ENCODE measurements around the gene USP36. TPM values are rescaled to one million over a fixed set of nuclear protein-coding genes. Genes with fewer than 3 reads are reported as not detected.

USP36 gene
- polyA plus RNA-seq, 4 donors: 33.6 to 51.6 (median 45.5) TPM

GRCh38 chr17:78819402-78819801 is 21.2 kb downstream of the USP36 start:
- DNase-seq (ENCODE audit: low read depth in 4 of 4, low spot score in 3 of 4): no peak

GRCh38 chr17:78818932-78819331 is 21.7 kb downstream of the USP36 start:
- DNase-seq (ENCODE audit: low read depth in 4 of 4, low spot score in 3 of 4): no peak

GRCh38 chr17:78818152-78818846 is 22.3 kb downstream of the USP36 start:
- DNase-seq (ENCODE audit: low read depth in 4 of 4, low spot score in 3 of 4): no peak

GRCh38 chr17:78817123-78817522 is 23.5 kb downstream of the USP36 start:
- DNase-seq (ENCODE audit: low read depth in 4 of 4, low spot score in 3 of 4): no peak

GRCh38 chr17:78815696-78816095 is 24.9 kb downstream of the USP36 start:
- DNase-seq (ENCODE audit: low read depth in 4 of 4, low spot score in 3 of 4): no peak

DNA sequence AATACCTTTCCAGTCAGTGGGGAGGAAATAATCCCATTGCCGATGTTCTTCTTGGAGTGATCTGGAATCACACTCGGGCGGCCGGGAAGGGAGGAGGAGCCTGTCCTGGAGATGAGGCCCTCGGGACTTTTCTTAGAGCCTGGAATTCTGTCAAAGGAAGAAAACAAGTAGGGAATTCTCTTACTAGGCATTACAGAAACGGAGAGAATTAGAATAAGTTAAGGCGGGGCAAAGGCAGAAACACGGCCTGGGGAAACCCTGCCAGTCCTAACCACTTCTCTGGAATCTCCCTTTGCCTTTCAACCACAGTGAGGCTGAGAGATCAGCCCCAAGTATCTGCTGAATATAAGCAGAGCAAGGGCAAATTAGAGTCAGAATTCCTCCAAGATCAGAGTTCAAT is 27.8 kb downstream of the USP36 start:
- no peak for DNase-seq (ENCODE audit: low read depth in 4 of 4, low spot score in 3 of 4)

DNA sequence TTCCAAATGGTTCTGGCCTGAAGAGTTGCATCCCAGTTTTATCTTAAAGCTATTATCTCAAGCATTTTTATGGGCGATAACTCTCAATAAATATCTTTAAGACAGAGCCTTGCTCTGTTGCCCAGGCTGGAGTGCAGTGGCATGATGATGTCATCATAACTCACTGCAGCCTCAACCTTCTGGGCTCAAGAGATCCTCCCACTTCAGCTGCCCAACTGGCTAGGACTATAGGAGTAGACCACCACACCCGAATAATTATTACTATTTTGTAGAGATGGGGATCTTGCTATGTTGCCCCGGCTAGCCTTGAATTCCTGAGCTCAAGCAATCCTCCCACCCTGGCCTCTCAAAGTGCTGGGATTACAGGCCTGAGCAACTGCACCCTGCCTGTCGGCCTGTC is 32.5 kb downstream of the USP36 start:
- no peak for DNase-seq (ENCODE audit: low read depth in 4 of 4, low spot score in 3 of 4)

DNA sequence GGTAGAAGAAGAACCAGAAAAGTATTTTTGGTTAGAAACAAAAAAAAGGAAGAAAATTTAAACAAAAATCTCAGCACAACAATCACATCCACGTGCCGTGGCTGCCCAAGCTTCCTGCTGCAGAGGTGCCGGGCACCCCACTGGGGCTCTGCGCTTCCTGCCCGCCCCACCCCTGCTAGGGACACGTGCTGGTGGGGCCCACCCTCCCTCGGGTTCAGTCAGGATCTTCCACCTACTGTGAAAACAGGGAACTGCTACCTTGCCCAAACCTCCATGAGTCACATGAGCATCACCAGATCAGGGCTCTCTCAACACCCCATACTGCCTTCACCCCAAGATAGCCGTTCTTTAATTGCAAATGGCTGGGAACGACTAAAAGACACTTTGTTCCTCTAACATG is 34.2 kb downstream of the USP36 start:
- DNase-seq (ENCODE audit: low read depth in 4 of 4, low spot score in 3 of 4): no peak

- no peak for DNase-seq (ENCODE audit: low read depth in 4 of 4, low spot score in 3 of 4)
These were observed 35.3 kb downstream of the USP36 start for GRCh38 chr17:78805301-78805700.

- DNase-seq (ENCODE audit: low read depth in 4 of 4, low spot score in 3 of 4): no peak
These were observed 35.8 kb downstream of the USP36 start for GRCh38 chr17:78804777-78805176.

GRCh38 chr17:78803186-78803845 is 37.3 kb downstream of the USP36 start:
- no peak for DNase-seq (ENCODE audit: low read depth in 4 of 4, low spot score in 3 of 4)

DNA sequence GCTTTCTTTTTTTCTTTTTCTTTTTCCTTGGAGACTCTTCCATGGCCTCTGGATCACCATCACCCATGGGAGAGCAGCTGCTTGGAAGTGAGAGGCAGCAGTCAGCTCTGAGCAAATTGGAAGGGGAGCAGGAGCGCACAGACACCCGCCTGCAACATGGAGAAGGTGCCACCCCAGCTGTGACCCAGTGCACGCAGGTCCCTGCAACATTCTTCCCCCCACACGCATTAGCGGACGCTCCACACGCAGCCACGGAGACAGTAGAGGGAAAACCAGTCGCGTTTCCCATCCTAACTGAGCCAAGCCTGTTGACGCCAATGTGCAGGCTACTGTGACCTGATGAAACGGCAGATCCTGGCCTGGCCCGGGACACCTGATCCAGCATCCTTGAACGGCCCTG is 38.2 kb downstream of the USP36 start:
- DNase-seq (ENCODE audit: low read depth in 4 of 4, low spot score in 3 of 4): no peak

DNA sequence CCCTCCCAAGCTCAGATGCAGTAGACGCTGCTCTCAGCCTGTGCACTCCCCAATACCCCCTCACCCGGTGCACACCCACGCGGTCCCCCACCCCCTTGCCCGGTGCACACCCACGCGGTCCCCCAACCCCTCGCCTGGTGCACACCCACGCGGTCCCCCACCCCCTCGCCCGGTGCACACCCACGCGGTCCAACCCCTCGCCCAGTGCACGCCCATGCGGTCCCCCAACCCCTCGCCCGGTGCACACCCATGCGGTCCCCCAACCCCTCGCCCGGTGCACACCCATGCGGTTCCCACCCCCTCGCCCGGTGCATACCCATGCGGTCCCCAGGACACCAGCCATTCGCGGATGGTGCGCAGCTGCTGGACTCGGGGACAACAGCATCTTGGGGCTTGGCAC is 38.6 kb downstream of the USP36 start:
- DNase-seq (ENCODE audit: low read depth in 4 of 4, low spot score in 3 of 4): no peak

DNA sequence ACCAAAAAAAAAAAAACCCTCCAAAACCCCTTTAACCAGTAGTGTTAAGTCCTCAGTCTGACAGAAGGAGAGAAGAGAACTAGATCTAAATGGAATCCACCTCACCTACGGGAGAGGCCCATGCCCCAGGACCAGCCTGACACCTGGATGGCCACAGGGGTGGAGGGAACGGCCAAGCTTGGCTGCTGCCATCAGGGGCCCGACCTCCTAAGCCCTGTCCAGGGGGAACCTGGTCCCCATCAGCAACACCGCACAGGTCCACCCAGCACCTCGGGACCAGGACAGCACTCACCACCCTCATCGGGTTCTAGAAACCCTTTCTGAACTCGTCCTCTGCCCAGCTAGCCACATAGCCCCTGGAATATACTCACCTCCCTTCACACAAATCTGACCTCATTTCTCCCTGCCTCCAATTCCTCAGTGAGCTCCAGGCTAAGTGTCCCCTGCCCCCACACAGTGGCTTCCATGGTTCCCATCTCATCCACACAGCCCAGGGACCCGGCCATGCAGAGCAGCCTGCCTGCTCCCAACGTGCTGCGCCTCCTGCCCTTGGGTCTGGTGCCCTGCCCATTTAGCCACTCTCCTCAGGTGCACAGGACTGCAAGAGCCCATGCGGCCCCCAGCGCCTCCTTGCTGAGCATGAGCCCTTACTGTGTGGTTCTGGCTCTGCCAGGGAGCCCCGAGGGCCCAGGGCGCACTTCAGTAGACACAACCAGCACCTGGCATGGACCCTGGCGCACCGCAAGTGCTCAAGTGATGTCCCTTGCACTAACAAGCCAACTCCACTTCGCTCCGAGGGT is 40.3 kb downstream of the USP36 start:
- DNase-seq (ENCODE audit: low read depth in 4 of 4, low spot score in 3 of 4): no peak

DNA sequence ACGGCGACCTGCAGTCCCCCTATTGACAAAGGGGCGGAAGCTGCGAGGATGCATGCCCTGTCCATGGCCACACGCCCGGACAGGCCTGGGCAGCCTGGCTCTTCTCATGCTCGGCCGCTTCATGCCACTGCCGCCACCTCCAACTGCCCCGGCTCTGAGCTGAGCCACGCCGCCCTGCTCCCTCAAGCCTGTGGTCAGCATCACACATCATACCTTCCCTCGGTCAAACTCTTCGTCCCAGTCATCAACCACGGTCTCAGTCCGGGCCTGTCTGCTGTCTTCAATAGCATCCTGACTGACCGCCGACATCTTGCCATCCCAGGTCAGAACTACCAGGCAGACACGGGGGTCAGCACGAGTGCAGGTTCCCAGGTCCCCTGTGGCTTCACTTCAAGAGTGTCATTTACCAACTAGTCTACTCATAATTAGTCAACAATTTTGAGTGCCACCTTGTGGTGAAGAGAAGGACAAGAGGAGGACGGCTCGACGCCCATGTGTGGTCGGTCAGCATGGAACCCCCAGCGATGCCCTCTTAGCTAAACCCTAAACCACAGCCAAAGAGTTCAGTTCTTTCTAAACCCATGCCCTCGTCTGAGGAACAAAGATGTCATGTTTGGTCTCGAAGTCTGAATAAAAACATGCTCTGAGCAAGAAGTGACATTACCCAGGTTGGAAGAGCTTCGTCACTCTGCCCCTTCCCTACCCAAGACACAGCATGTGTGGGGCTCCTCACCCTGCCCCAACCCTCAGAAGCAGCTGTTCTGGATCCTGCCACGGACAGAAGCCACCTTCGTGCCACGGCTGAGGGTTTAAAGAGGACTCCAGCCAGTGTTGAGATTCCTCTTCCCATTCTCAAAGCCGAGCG is 41.7 kb downstream of the USP36 start:
- DNase-seq (ENCODE audit: low read depth in 4 of 4, low spot score in 3 of 4): no peak

DNA sequence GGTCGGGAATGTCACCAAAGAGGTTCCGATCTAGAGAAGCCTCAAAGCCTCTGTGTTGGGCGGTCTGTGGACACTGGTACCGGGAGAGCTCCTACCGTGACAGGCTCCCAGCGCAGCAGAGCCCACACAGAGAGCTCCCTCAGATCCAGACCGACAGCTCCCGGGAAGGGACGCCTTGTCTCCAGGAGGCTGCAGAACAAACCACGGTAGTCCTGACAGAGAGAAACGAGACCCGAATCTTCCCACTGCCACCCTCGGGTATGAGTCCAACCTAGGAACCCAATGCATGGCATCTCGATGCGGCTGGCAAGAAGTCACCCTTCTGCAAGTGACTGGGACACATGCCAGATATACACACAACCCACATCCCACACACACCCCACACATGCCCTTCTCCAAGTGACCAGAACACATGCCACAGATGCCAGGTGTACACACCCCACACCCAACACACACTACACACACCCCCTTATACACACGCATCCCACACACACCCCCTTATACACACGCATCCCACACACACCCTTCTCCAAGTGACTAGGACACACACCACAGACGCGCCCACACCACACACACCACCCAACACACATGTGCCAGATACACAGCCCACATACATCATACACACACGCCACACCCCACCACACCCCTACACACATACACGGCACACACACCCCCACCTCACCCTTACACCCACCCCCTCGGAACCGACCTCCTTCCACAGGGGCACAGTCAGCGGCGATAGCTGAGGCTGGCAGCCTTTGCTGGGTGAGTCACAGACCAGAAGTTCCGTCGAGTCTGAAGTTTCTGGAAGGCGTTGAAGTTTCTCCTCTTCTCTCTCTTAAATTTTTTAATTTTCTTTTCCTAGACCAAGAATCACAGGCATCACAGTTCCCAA is 42.7 kb downstream of the USP36 start:
- no peak for DNase-seq (ENCODE audit: low read depth in 4 of 4, low spot score in 3 of 4)

- DNase-seq (ENCODE audit: low read depth in 4 of 4, low spot score in 3 of 4): no peak
These were observed 43.4 kb downstream of the USP36 start for GRCh38 chr17:78797213-78797612.

DNA sequence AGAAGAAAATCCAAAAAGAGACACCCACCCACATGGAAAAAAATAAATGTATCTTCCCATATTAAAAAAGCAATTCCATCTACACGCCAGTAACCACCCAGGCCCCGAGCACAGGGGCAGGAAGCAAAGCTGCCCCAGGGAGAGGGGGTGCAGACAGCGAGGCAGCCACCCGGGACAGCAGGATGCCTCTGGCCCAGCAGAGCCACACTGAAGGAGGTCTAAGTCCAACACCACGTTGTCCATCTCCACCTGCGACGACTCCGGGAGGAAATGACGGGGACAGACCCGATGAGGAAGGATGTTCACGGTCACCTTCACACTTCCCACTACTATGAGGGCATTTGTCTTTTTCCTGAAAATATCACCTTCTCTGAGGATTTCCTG is 44.1 kb downstream of the USP36 start:
- no peak for DNase-seq (ENCODE audit: low read depth in 4 of 4, low spot score in 3 of 4)

DNA sequence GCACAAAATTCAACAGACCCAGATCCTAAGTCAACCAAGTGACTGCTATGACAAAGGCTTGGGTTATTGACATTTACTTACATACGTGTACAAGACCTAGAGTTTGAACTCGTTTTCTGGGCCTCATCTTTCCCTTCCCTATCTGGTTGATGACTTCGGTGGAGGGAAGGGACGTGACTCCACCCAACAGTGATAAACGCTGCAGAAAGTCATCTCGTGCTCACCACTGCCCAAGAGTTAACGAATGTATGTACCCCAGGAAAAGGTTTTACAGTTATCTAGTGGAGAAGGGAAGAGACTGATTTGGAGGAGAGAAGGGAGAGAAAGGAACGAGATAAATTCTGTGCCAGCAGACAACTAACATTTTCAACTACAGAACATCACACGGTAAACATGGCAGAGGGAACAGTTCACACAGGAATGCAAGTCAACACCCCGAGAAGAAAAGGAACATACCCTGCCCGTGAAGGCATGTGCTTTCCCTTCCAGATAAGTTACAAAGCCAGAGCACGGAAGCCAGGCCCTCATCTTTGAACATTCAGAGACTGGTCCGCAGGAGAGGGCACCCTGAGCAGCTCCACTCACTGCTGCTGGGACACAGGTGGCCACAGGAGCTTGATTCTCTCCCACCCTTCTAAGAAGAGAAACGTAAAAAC is 44.6 kb downstream of the USP36 start:
- no peak for DNase-seq (ENCODE audit: low read depth in 4 of 4, low spot score in 3 of 4)

Data from left renal pelvis (tissue), 4 donors.